ENCODE data around the gene TMEM91.
"Not testable (repeated sequence)": the region's sequence is repeated elsewhere in the genome, so short reads cannot be mapped to it uniquely, and the experiment has no call there.

TMEM91 gene

DNA sequence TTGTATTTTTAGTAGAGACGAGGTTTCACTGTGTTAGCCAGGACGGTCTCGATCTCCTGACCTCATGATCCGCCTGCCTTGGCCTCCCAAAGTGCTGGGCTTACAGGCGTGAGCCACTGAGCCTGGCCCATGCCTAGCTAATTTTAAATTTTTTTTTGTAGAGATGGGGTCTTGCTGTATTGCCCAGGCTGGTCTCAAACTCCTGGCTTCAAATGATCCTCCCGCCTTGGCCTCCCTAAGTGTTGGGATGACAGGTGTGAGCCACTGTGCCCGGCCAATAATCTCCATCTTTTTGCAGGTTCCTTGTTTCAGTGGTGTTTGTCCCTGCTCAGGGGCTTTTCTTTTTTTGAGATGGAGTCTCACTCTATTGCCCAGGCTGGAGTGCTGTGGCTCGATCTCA is 5.2 kb downstream of the TMEM91 start:
- not testable (repeated sequence) for DNase-seq

DNA sequence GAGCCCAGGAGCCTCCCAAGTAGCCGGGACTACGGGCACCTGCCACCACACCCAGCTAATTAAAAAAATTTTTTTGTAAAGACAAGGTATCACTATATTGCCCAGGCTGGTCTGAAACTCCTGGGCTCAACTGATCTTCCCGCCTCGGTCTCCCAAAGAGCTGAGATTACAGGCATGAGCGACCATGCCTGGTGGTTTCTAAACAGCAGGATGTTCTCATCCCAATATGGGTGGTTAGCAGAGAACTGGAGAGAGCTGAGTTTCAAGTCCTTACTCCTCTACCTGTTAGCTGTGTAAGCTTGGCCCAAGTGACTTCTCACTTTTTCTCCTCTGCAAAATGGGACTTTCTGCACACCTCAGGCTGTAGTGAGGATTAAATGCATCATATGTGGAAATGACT is 8.0 kb downstream of the TMEM91 start:
- DNase-seq: no peak

DNA sequence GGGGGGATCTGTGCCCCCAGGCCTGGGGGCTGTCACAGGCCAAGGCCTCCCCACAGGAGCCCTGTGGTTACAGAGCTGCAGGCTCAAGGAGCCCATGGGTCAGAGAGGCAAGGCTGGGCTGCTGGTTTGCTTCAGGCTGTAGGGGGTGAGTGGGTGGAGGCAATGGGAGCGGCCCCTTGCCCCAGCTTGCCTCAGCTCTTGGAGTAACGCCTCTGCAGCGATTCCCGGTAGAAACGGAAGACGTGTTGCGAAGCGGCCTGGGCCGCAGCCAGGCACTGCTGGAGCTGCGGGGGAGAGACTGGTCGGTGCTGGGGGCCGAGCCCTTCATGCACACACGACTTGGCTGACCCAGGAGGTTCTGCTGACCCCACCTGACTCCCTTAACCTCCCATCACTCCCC is 10.1 kb downstream of the TMEM91 start:
- no peak for DNase-seq

DNA sequence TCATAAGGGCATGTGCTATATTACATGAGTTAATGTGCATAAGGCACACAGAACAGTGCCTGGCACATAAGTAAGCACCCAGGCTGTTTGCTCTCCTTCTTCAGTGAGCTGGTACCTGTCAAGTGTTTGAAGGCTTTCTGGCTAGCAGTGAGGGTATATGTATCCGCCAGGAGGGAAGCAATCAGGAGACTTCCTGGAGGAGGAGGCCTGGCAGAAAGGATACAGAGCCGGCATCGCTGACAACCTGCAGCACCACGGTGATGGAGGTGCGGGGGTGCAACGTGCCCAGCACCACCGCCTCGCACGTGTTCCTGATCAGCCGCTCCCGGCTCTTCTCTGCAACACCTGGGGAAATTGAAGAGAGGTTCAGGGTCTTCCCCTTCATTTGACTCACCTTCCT is 15.3 kb downstream of the TMEM91 start:
- no peak for DNase-seq

DNA sequence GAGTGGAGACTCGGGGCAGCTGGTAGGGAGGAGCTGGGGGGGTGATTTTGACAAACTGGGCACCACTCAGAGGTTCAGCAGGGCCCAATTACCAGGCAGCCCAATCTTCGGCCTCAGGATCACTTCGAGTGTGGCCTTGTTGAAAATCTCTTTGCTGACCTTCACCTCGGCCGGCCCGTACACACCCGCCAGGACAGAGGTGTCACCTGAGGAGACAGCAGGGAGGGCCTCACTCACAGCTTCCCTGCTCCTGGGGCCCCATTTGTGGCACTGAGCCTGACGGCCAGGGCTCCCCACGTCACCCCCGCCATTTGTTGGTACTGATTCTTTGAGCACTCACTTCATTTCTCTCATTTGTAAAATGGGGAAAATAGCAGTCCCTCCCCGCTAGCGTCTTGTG is 16.4 kb downstream of the TMEM91 start:
- DNase-seq: no peak

DNA sequence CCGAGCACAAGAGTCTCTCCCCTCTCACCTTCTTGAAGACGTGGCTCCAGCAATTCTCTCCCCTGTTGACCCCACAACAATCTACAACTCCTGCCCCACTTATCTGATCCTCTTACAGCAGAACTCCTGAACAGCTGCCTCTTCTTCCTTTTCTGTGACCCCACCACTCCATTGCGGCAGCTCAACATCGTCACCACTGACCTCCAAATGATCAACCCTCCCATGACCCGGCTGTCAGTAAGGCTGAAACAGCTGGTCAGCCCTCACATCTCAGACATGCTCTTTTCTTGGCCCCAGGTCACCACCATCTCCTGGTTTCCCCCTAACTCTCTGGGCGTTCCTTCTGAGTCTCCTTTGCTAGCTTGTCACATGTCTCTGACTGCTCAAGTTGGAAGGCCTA is 19.0 kb downstream of the TMEM91 start:
- no peak for DNase-seq

DNA sequence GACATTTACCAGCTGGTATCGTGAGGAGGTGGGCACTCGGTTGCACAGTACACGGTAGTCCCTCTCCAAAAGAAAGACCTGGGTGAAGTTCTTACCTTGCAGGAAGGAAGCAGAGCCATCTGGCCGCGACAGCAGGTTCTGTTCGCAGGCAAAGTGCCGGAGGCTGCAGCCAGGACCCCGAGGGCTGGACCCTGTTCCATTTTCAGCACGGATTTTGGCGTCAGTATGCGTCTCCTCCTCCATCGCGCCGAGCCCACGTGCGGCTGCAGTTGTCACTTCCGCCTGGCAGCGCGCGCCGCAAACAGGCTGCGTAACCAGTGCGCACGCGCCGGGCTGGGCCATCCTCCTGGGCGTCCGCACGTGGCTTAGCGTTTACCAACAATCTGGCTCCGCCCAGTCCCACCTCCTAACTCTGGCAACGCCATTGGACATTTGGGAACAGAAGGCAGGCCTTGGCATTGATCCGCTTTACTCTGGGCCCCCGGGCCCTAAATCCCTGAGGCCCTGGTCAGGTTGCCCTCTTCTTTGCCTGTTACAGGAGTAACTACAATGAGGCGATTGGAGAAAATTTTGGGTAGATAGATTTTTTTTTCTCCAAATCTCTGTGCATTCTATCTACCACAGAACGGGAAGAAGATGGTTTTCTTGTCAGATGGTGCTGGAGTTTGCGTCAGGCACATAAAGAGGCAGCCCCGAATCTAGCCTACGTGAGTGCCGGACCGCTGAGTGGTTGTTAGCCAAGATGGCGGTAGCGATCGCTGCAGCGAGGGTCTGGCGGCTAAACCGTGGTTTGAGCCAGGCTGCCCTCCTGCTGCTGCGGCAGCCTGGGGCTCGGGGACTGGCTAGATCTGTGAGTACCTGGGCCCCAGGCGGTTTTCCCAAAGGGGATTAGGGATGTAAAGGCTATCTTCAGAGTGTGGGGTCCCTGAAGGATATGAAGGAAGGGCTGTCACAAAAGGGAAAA is 21.0 kb downstream of the TMEM91 start, which contains the start of the genes BCKDHA and EXOSC5:
Gene BCKDHA, plus strand, starts transcription at position 733 of the 964 bp plus-strand sequence. Its CDS starts 10 bp downstream, at position 743.
Gene EXOSC5, minus strand, starts transcription at position 274 of the 964 bp plus-strand sequence. Its CDS starts 31 bp downstream, at position 243.
- DNase-seq: peak; percentile 75 to 99 (median 97)

DNA sequence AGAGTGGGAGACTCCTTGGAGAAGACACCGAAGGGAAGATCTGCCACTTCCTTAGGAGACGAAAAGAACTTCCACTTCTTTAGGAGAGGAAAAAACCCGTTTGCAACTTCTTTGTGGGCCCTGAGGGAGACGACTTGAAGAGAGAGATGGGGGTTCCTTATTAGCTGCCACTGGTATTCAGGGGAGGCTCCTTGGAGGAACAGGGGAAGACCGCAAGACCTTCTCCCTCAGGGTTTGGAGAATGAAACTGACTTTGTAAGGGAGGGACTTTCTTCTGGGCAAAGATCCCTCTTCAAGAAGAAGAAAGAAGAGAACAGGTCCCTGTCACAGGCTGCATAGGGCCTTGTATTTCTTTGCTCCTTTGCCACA is 21.7 kb downstream of the TMEM91 start:
- DNase-seq: no peak

DNA sequence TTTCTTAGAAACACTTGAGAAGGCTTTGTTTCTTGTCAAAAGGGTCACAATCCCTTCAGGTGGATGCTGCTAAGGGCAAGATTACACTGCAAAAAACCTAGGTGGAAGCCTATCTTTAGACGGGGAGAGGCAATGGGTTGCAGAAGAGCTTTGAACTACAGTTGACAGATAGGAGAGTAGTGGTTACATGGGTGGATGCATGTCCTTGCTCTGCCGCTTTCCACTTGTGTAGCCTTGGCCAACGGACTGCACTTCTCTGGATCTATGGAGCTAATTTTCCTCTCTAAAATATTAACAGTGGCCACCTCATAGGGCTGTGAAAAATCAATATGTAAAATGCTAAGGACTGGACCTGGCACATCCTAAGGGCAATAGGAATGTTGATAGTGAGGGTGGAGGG is 22.3 kb downstream of the TMEM91 start:
- no peak for DNase-seq

DNA sequence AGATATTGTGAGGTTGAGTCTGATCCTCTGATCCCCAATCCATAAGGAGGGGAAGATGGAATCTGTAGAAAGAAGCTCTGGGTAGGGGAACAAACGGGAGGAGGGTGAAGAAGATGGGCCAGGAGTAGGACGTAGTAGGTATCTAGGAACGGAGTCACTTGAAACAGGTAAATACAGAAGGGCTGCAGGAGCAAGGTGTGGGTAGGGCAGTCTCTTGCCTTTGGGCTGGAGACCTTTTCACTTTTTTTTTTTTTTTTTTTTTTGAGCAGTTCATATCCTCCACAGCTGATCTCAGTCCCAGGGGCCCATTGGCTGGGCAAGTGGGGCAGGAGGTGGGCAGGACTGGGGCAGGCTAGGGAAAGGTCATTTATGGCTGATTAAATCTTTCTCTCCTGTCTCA is 22.8 kb downstream of the TMEM91 start:
- no peak for DNase-seq

DNA sequence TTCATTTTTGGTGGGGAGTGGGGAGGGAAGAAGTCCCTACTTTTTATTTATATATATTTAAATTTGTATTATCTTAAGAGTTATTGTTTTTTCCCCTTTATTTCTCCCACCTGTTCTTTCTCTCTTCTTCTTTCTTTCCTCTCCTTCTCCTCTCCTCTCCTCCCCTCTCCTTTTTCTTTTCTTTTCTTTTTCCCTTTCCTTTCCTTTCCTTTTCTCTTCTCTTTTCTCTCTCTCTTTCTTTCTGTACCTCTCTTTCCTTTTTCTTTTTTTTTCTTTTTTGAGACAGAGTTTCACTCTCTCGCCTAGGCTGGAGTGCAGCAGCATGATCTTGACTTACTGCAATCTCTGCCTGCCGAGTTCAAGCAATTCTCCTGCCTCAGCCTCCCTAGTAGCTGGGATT is 23.2 kb downstream of the TMEM91 start:
- DNase-seq: no peak

DNA sequence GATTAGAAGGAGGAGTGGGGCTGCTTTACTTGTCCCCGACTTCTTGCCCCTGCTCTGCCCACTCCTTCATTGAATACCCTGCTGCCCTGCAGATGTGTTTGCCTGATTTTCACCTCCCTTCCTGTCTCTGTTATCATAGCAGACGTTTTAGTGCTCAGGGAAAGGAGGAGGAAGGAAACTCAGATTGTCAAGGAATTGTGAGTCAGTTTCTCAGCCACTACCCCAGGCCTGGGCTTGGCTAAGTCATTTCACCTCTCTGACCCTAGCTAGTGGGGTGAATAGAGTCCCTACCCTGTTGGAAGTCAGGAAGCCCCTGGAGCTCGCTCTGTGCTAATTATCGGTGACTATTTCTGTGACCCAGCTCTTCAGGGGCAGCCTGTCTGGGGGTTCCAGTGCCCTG is 25.1 kb downstream of the TMEM91 start:
- no peak for DNase-seq

DNA sequence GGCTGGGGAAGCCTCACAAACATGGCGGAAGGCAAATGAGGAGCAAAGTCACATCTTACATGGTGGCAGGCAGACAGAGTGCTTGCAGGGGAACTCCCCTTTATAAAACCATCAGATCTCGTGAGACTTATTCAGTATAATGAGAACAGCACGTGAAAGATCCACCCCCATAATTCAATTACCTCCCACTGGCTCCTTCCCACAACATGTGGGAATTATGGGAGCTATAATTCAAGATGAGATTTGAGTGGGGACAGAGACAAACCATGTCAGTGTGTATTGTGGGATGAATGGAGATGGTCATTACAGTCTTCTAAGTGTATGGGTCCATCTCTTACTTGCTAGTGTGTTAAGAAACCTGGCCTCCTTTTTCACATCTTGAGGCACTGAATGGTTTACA is 25.7 kb downstream of the TMEM91 start:
- no peak for DNase-seq

DNA sequence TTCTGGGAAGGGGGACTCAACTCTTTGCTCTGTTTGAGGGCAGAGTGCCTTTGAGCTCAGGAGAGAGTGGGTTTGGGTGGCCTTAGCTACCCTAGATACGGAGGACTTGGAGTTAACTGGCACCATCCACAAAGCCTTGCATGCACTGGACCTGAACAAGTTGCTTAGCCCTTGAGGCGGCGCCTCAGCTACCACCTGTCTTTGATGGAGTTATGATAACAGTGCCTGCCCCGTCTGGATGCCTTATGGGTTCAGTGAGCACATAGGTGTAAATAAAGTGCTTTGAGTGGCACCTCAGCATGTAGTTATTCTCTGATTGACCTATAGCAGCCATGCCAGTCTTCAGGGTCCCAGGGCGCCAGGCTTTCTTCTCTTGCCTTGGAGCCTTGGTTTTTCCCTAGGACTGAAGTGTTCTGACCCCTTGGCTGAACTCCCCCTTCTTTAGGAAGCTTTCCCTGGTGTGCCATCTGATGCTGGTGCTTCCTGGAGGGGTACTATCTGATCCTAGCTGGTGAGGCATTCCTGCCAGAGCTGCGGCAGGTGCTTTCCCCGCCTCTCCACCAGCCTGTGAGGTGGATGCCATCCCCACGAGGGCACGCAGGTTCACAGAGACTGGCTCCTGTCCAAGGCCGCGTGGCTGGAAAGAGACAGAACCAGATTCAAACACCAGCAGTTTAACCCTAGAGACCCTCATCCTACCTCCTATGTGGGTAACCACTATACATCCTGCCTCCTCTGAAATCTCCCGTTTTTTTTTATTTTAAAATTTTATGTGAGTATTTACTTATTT is 27.0 kb downstream of the TMEM91 start:
- no peak for DNase-seq

DNA sequence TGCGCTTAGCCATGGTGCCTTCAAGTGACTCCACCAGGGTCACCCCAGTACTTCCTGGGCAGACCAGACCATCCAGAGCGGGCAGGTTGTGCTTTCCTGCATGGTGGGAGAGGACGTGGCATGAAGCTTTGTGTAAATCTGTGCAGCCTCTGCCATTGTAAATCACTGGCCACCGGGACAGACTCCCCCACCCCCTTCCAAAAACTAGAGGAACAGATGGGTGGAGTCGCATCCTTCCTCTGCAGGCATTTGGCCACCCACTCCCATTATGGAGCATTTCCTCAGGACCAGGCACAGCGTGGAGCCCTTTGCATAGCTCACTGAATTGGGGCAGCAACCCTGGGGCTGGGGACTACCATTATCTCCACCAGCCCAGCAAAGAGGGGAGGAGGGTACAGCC is 29.4 kb downstream of the TMEM91 start:
- no peak for DNase-seq

DNA sequence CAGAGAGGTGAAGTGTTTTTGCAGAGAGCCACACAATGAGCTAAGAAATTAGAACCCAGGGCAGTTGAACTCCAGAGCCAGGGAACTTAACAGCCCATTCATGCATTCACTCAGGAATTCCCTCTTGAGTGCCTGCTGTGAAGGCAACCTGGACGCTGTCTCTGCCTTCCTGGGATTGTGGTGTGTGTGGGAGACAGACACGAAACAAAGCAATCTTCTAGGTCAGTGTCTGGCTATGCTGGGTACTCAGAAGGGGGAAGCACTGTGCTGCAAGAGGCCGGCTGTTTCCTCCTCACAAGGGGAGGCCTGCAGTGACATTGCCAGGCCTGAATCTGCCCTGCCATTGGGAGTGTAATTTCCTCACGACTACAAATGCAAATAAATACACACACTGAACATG is 30.9 kb downstream of the TMEM91 start:
- peak in 1 of 14 donors; percentile 20 for DNase-seq

DNA sequence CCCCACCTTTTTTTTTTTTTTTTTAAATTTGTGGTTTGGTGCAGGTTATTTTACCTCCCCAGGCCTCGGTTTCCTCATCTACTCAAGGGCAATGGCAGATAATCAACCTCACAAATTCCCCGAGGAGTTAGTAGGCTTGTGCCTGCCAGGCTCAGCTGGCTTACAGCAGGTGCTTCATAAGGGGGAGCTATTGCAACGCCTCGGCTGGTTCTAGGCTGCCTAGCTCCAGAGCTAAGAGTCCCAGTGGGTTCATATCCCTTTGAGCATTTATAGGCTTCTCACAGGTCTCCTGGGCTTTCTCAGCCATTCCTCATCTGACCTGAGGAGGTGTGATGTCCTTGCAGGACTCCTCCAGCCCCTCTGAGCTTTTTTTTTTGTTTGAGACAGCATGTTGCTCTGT is 31.9 kb downstream of the TMEM91 start:
- no peak for DNase-seq

DNA sequence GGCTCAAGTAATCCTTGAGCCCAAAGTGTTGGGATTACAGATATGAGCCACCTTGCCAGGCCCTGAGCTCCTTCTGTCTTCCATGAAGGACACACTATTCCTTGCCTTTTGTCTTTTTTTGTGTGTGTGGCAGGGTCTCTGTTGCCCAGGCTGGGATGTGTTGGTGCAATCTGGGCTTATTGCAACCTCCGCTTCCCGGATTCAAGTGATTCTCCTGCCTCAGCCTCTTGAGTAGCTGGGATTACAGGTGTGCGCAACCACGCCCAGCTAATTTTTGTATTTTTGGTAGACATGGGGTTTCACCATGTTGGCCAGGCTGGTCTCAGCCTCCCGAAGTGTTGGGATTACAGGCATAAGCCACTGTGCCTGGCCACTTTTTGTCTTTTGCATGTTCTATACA is 32.5 kb downstream of the TMEM91 start:
- not testable (repeated sequence) for DNase-seq

DNA sequence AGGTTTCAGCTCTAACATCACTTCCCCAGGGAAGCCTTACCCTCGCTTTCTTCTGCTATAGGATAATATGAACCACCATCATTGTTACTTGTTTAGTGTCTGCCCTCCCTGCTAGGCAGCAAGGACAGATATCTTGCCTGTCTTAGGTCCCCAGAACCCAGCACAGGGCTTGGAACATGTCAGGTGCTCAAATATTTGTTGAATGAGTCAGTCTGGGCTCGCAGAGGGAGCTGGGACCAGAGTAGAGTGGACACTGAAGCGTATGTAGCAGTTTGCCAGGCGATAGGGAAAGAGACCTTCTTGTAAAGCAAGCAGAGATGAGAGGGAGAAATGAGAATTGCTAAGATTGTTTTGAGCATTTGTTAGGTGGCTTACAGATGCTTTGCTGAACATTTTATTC is 33.0 kb downstream of the TMEM91 start:
- no peak for DNase-seq

DNA sequence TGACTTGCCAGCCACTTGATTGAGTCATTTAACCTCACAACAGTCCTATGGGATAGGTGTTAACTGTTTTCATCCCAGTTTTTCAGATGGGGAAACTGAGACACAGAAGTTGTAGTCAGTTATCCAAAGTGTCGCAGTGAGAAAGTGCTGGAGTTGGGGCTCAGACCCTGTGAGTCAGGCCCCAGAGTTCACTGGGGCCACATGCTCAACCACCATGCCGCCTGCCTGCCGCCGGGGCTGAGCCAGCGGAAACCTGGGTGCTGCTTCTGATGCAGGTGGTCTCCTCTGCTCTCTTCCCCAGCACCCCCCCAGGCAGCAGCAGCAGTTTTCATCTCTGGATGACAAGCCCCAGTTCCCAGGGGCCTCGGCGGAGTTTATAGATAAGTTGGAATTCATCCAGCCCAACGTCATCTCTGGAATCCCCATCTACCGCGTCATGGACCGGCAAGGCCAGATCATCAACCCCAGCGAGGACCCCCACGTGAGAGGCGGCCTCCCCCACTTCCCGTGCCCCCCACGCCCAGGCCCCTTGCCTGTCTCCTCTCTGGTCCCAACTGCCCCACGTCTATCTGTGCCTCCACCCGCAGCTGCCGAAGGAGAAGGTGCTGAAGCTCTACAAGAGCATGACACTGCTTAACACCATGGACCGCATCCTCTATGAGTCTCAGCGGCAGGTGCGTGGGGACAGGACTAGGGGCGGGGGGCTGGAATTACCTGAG is 34.2 kb downstream of the TMEM91 start:
- no peak for DNase-seq

DNA sequence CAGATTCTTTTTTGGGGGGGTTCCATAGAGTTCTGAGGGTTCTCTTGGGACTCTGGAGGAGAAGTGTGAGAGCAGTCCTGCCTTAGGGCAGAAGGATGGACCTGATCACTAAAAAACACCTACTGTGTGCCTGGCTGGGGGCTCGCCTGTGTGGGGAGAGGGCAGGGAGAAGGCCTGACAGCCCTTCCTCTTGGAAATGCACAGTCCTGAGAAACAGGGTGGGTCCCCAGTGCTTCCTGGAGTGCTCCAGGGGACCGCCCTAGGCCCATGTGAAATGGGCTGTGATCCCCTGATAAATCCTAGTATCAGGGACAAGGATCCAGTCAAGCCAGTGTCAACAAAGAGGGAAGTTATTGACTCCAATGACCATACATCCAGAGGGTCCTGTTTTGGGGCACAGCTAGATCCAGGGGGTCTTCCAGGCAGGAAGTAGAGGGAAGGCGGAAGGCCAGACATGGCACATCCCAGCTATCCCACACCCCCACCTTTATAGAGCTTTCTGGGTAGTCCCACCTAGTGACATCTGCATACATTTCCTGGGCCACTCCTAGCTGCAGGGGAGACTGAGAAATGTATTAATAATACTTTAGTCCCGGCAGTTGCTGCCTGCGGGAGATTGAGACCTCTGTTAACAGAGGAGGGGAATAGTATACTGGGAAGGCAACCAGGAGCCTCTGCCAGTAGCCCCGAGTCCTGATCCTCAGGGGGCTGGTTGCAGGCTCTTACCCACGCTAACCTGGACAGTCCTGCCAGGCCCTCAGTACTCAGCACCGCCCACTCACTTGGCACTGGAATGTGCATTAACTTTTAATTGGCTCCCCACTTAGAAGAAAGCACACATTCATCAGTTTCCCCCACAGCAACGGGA is 35.0 kb downstream of the TMEM91 start:
- no peak for DNase-seq

DNA sequence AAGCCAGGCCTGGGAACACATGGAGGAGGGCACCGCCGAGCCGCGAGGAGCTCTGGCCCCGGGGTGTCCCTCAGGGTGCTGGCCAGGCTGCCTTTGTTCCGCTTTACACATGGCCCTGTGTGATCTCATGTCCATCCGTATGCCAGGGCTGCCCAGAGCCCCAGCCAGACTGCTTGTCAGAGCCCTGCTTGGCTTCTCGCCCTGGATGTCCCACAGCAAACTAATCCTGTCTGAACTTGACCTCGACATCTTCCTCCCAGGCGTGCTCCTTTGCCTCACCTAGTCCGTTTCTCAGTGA is 35.6 kb downstream of the TMEM91 start:
- DNase-seq: peak in 8 of 14 donors; percentile 13 to 74 (median 26)
